IMR-90 (cell line): ENCODE data around the gene MCF2L2. TPM values are rescaled to one million over a fixed set of nuclear protein-coding genes. Genes with fewer than 3 reads are reported as not detected.

ENCODE experiments used
- ATAC-seq: fragments of 200-7000 bp; cut with Tn5 transposase; 2 replicates; pipeline ENCODE4 v1.9.1; 2020; ENCODE audit warnings: low read depth, mild to moderate bottlenecking, moderate library complexity
- BruUV-seq: library from RNA; stranded (reverse); fragments of 400-500 nt; replicated peaks from 2 replicates; lab custom pipeline; 2021; lab: Mats Ljungman, UMichigan
- CTCF ChIA-PET: fragments of 300-600 bp; formaldehyde crosslinking; extraction: SDS; loops from one replicate; lab custom pipeline; 2021; ENCODE audit warnings: antibody characterized with exemption; lab: Yijun Ruan, JAX
- POLR2A ChIA-PET: fragments of 300-600 bp; sonication (Branson Sonifier 250); formaldehyde crosslinking; loops from one replicate; lab custom pipeline; 2022; ENCODE audit warnings: antibody characterized with exemption; ENCODE audit not compliant: unreplicated experiment; lab: Charles Lee
- DNase-seq: peaks from one replicate; pipeline ENCODE4 v3.0.0; 2013
- H2AFZ ChIP-seq: replicated peaks from 2 replicates; pipeline ENCODE3; 2013; ENCODE audit warnings: low read length, mild to moderate bottlenecking; ENCODE audit not compliant: poor library complexity
- H2AK5ac ChIP-seq: 2 replicates; pipeline ENCODE4 v1.6.1; 2013; ENCODE audit warnings: low read depth, low read length, inconsistent platforms
- H2AK9ac ChIP-seq: replicated peaks from 2 replicates; pipeline ENCODE3; 2013; ENCODE audit warnings: mild to moderate bottlenecking, low read depth, low read length, moderate library complexity; ENCODE audit not compliant: poor library complexity
- H2BK120ac ChIP-seq: 2 replicates; pipeline ENCODE4 v1.6.1; 2013; ENCODE audit warnings: low read depth, low read length, inconsistent platforms
- H2BK15ac ChIP-seq: 3 replicates; pipeline ENCODE4 v1.6.1; 2013; ENCODE audit warnings: low read depth, low read length, inconsistent platforms
- H2BK20ac ChIP-seq: 2 replicates; pipeline ENCODE4 v1.6.1; 2013; ENCODE audit warnings: low read depth, mild to moderate bottlenecking, inconsistent platforms, low read length, moderate library complexity
- H2BK5ac ChIP-seq: 2 replicates; pipeline ENCODE4 v1.6.1; 2013; ENCODE audit warnings: mild to moderate bottlenecking, low read depth, low read length, inconsistent platforms; ENCODE audit not compliant: poor library complexity, severe bottlenecking
- H3K14ac ChIP-seq: replicated peaks from 2 replicates; pipeline ENCODE4 v1.6.1; 2013; ENCODE audit warnings: low read depth, low read length, inconsistent platforms
- H3K18ac ChIP-seq: 2 replicates; pipeline ENCODE4 v1.6.1; 2013; ENCODE audit warnings: low read depth, low read length, control low read depth
- H3K23ac ChIP-seq: 2 replicates; pipeline ENCODE4 v1.6.1; 2013; ENCODE audit warnings: low read depth, low read length, inconsistent platforms
- H3K27ac ChIP-seq: 2 replicates; pipeline ENCODE4 v1.5.1; 2013; ENCODE audit warnings: mild to moderate bottlenecking, control low read depth, low read length; ENCODE audit not compliant: insufficient read depth
- H3K27me3 ChIP-seq: 2 replicates; pipeline ENCODE4 v1.6.1; 2013; ENCODE audit warnings: low read length; ENCODE audit not compliant: control insufficient read depth, insufficient read depth
- H3K36me3 ChIP-seq: 2 replicates; pipeline ENCODE4 v1.6.1; 2013; ENCODE audit warnings: low read length, mixed read lengths; ENCODE audit not compliant: control insufficient read depth, insufficient read depth
- H3K4ac ChIP-seq: 2 replicates; pipeline ENCODE4 v1.6.1; 2013; ENCODE audit warnings: low read depth, low read length, inconsistent platforms
- H3K4me1 ChIP-seq: 2 replicates; pipeline ENCODE4 v1.6.1; 2013; ENCODE audit warnings: low read length, mixed read lengths; ENCODE audit not compliant: control insufficient read depth, insufficient read depth
- H3K4me2 ChIP-seq: 2 replicates; pipeline ENCODE4 v1.6.1; 2013; ENCODE audit warnings: low read depth, mild to moderate bottlenecking, control low read depth, low read length, moderate library complexity
- H3K4me3 ChIP-seq: 2 replicates; pipeline ENCODE4 v1.5.1; 2013; ENCODE audit warnings: low read depth, mild to moderate bottlenecking, control low read depth, low read length, moderate library complexity; ENCODE audit not compliant: insufficient read depth
- H3K56ac ChIP-seq: 2 replicates; pipeline ENCODE4 v1.6.1; 2013; ENCODE audit warnings: low read length, inconsistent platforms; ENCODE audit not compliant: insufficient read depth; ENCODE audit errors: extremely low read depth
- H3K79me1 ChIP-seq, 2 experiments: 2 replicates each; pipeline ENCODE4 v1.6.1; 2013; ENCODE audit warnings: low read length in 2 of 2, inconsistent platforms in 1 of 2, low read depth in 1 of 2
- H3K9ac ChIP-seq: 2 replicates; pipeline ENCODE4 v1.6.1; 2013; ENCODE audit warnings: low read depth, low read length, control low read depth
- H3K9me1 ChIP-seq: 2 replicates; pipeline ENCODE4 v1.6.1; 2013; ENCODE audit warnings: low read length, inconsistent platforms; ENCODE audit not compliant: insufficient read depth
- H3K9me3 ChIP-seq: 2 replicates; pipeline ENCODE4 v1.6.1; 2013; ENCODE audit warnings: low read length; ENCODE audit not compliant: control insufficient read depth, insufficient read depth
- H4K20me1 ChIP-seq: 2 replicates; pipeline ENCODE4 v1.6.1; 2013; ENCODE audit warnings: low read length, inconsistent platforms; ENCODE audit not compliant: insufficient read depth
- H4K5ac ChIP-seq: 2 replicates; pipeline ENCODE4 v1.6.1; 2013; ENCODE audit warnings: mild to moderate bottlenecking, low read depth, low read length, control low read depth
- H4K8ac ChIP-seq, 2 experiments: 2 replicates each; pipeline ENCODE4 v1.6.1; 2013; ENCODE audit warnings: low read depth in 2 of 2, low read length in 2 of 2, control low read depth in 1 of 2, inconsistent platforms in 1 of 2
- H4K91ac ChIP-seq: 2 replicates; pipeline ENCODE4 v1.6.1; 2013; ENCODE audit warnings: low read depth, low read length, inconsistent platforms; ENCODE audit not compliant: insufficient read depth
- BHLHE40 ChIP-seq: fragments of 150-350 bp; IDR thresholded peaks from 2 replicates; pipeline ENCODE4 v1.6.1; 2016; ENCODE audit warnings: mild to moderate bottlenecking, low read depth, low read length
- CEBPB ChIP-seq: IDR thresholded peaks from 2 replicates; pipeline ENCODE4 v1.6.1; 2012; ENCODE audit warnings: low read depth, low read length, improper control_type of control experiment
- CHD1 ChIP-seq: IDR thresholded peaks from 2 replicates; pipeline ENCODE4 v1.6.1; 2012; ENCODE audit warnings: low read depth, low read length, improper control_type of control experiment
- FOS ChIP-seq: fragments of 150-350 bp; IDR thresholded peaks from 2 replicates; pipeline ENCODE4 v1.6.1; 2016; ENCODE audit warnings: low read depth, low read length
- MAZ ChIP-seq: IDR thresholded peaks from 2 replicates; pipeline ENCODE4 v1.6.1; 2012; ENCODE audit warnings: low read depth, mild to moderate bottlenecking, low read length, improper control_type of control experiment, moderate library complexity, borderline replicate concordance
- NFE2L2 ChIP-seq: fragments of 150-350 bp; IDR thresholded peaks from 2 replicates; pipeline ENCODE4 v1.6.1; 2016; ENCODE audit warnings: low read depth, mild to moderate bottlenecking, low read length
- RFX5 ChIP-seq: IDR thresholded peaks from 2 replicates; pipeline ENCODE4 v1.8.0; 2012; ENCODE audit warnings: low read depth, mild to moderate bottlenecking, low read length, moderate library complexity
- WGBS, 2 experiments: methylation state at CpG; one replicate each; pipeline versions ENCODE4 v1.1.5 to v1.1.7; 2013; ENCODE audit warnings: missing lambda C conversion rate in 2 of 2; ENCODE audit not compliant: insufficient read length in 1 of 2; ENCODE audit errors: extremely low coverage in 2 of 2; 5-methylcytosine and 5-hydroxymethylcytosine counted together
- dilution Hi-C: fragments of 300-500 bp; cut with HindIII; formaldehyde crosslinking; loops from one replicate; pipeline ENCODE4 v1.14.3; 2018; ENCODE audit warnings: low sequenced_read_pairs; ENCODE audit not compliant: unreplicated experiment
- in situ Hi-C: fragments of 300-500 bp; cut with MboI; formaldehyde crosslinking; loops from 3 replicates; pipeline ENCODE4 v1.14.3; 2019; ENCODE audit warnings: low sequenced_read_pairs, inconsistent platforms, mixed read lengths
- intact Hi-C: fragments of 100-400 bp; cut with micrococcal nuclease; formaldehyde crosslinking; loops from 2 replicates; pipeline ENCODE4 v1.10.0; 2022
- polyA plus RNA-seq, 3 experiments: library from polyadenylated mRNA; depleted of rRNA; stranded (reverse); fragments of >200 nt; gene quantifications; 2 replicates each; pipeline ENCODE4 v1.2.3, GENCODE V29; 2012; ENCODE audit warnings: low replicate concordance in 1 of 3
- total RNA-seq: library from RNA; depleted of rRNA; stranded (reverse); fragments of >200 nt; gene quantifications from 2 replicates; pipeline ENCODE4 v1.2.3, GENCODE V29; 2012
- TF ChIP-seq, protein P1 (sequence below): fragments of 150-350 bp; IDR thresholded peaks from 2 replicates; pipeline ENCODE4 v1.6.1; 2017; ENCODE audit warnings: mild to moderate bottlenecking, antibody characterized with exemption, low read length, low read depth

The MCF2L2 gene
- total and polyA plus RNA-seq, 2 of the 4 experiments (the other 2 are of a cell fraction), result under 0.01 TPM; not detected in 1

GRCh38 chr3:183298701-183299153, 129.7 kb downstream of the MCF2L2 start:
- no peaks in the 10 kb centered on the region for H3K36me3 ChIP-seq
- H3K23ac ChIP-seq, result no peak overlapping the region
- no peak overlapping the region for H3K4ac ChIP-seq
- H4K20me1 ChIP-seq, result no peaks in the 10 kb centered on the region
- H2BK15ac ChIP-seq, result no peak overlapping the region
- TF ChIP-seq FOS (peak; percentile 76), NFE2L2 (peak; percentile 87), MAZ (peak; percentile 50; the same call in 1 of the 2 replicates), BHLHE40 (peak; percentile 55; the same call in 1 of the 2 replicates), CEBPB (peak; percentile 68), RFX5 (no peak), CHD1 (no peak)
- TF ChIP-seq, protein P1, sequence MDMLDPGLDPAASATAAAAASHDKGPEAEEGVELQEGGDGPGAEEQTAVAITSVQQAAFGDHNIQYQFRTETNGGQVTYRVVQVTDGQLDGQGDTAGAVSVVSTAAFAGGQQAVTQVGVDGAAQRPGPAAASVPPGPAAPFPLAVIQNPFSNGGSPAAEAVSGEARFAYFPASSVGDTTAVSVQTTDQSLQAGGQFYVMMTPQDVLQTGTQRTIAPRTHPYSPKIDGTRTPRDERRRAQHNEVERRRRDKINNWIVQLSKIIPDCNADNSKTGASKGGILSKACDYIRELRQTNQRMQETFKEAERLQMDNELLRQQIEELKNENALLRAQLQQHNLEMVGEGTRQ, result 0 out of 2 replicates have a peak, but pooled peaks have one; percentile 24
- no peaks in the 10 kb centered on the region for H3K27me3 ChIP-seq
- no peak overlapping the region for H2BK5ac ChIP-seq
- peak overlapping the region; percentile 31 for H2AK9ac ChIP-seq
- ChIA-PET POLR2A (no interaction called here), CTCF (no interaction called here)
- no peak overlapping the region for H3K4me2 ChIP-seq
- 10% methylated on average over 2 of the region's 5 CpGs; no CpG with 5 or more reads in 1 of the 2 experiments for WGBS, 2 experiments
- no peak overlapping the region for H3K9ac ChIP-seq
- no TSS peak for BruUV-seq
- H4K91ac ChIP-seq, result no peak overlapping the region
- H3K9me1 ChIP-seq, result no peaks in the 10 kb centered on the region
- peak overlapping the region; percentile 12 for H2AFZ ChIP-seq
- ATAC-seq (peak; percentile 87), DNase-seq (peak; percentile 94)
- H2BK20ac ChIP-seq, result no peak overlapping the region
- H2BK120ac ChIP-seq, result no peak overlapping the region
- no peak overlapping the region for H2AK5ac ChIP-seq
- H3K79me1 ChIP-seq, result no peaks in the 10 kb centered on the region
- no peak overlapping the region for H3K14ac ChIP-seq
- peaks cover 18% of the 10 kb centered on the region for H3K4me1 ChIP-seq
- no peaks in the 10 kb centered on the region for H3K9me3 ChIP-seq
- dilution Hi-C loops (no loop called here), in situ Hi-C loops (no loop called here), intact Hi-C loops (no loop called here)
- no peak overlapping the region for H3K18ac ChIP-seq
- H3K27ac ChIP-seq, result no peak overlapping the region
- no peak overlapping the region for H4K5ac ChIP-seq
- H3K4me3 ChIP-seq, result no peak overlapping the region
- no peak overlapping the region for H4K8ac ChIP-seq
- H3K56ac ChIP-seq, result no peak overlapping the region
